Endothelial cell of umbilical vein (primary cell): ENCODE data around the gene CDC45.

Experiments
- CTCF ChIP-seq, 2 donors: IDR thresholded peaks; 1 replicate in 1 of 2; 2 replicates in 1 of 2; pipeline ENCODE4 v1.5.1; 2011; ENCODE audit warnings: low read length in 2 of 2, mild to moderate bottlenecking in 2 of 2, moderate library complexity in 2 of 2, control low read depth in 1 of 2, inconsistent platforms in 1 of 2, low read depth in 1 of 2; ENCODE audit not compliant: insufficient read depth in 1 of 2; ENCODE audit errors: extremely low read depth in 1 of 2
- FOS ChIP-seq: IDR thresholded peaks from 2 replicates; pipeline ENCODE4 v1.6.1; 2011; ENCODE audit warnings: mild to moderate bottlenecking, low read length, moderate library complexity, borderline replicate concordance; ENCODE audit not compliant: insufficient read depth
- GATA2 ChIP-seq: IDR thresholded peaks from 2 replicates; pipeline ENCODE4 v1.7.0; 2011; ENCODE audit warnings: low read depth, mild to moderate bottlenecking, moderate library complexity, mixed read lengths, low read length; ENCODE audit not compliant: insufficient read length, insufficient read depth
- MAX ChIP-seq: IDR thresholded peaks from 2 replicates; pipeline ENCODE4 v1.6.1; 2011; ENCODE audit not compliant: insufficient read depth, insufficient read length
- MYC ChIP-seq: IDR thresholded peaks from one replicate; pipeline ENCODE4 v1.6.1; 2011; ENCODE audit warnings: mild to moderate bottlenecking, low read depth, low read length
- POLR2A ChIP-seq: IDR thresholded peaks from 2 replicates; pipeline ENCODE4 v1.6.1; 2012; ENCODE audit warnings: low read depth, mild to moderate bottlenecking, control low read depth, low read length
- POLR2AphosphoS5 ChIP-seq: IDR thresholded peaks from 2 replicates; pipeline ENCODE4 v1.6.1; 2012; ENCODE audit warnings: low read depth, mild to moderate bottlenecking, control low read depth, low read length, moderate library complexity; ENCODE audit not compliant: insufficient read depth

GRCh38 chr22:19454156-19454555 lies 25.6 kb upstream of the CDC45 start:
- TF ChIP-seq MYC (no peak), CTCF (IDR thresholded peaks at IDR 0.05; ENCODE audit: extremely low read depth in 1 of 2, insufficient read depth in 1 of 2, low read depth in 1 of 2, low read length in 2 of 2) (no peak), POLR2A (no peak), POLR2AphosphoS5 (no peak), MAX (no peak), FOS (no peak), GATA2 (no peak)
